GM21717 (cell line): ENCODE measurements around the gene COPS8.

Experiments
- ATAC-seq: cut with Tn5 transposase; IDR thresholded peaks from one replicate; pipeline ENCODE4 v1.9.1; 2021; ENCODE audit warnings: mild to moderate bottlenecking, moderate library complexity; ENCODE audit not compliant: unreplicated experiment

Gene COPS8

DNA sequence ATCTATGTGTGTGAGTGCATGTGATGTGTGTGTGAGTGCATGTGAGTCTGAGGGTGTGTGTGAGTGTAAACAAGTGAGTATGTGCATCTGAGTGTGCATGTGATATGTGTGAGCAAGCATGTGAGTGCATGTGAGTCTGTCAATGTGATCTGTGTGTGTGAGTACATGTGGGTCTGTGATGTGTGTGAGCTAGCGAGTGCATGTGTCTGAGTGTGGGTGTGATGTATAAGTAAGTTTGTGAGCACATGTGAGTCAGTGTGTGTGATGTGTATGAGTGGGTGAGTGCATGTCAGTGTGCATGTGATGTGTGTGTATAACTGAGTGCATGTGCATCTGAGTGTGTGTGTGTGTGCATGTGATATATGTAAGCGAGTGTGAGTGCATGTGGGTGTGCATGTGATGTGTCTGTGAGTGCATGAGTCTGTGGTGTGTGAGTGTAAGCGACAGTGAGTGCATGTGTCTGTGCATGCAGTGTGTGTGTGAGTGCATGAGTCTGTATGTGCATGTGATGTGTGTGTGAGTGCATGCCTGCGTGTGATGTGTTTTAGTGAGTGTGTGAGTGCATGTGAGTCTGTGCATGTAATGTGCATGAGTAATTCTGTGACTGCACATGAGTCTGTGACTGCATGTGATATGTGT lies 44.1 kb downstream of the COPS8 start:
- no peak for ATAC-seq

DNA sequence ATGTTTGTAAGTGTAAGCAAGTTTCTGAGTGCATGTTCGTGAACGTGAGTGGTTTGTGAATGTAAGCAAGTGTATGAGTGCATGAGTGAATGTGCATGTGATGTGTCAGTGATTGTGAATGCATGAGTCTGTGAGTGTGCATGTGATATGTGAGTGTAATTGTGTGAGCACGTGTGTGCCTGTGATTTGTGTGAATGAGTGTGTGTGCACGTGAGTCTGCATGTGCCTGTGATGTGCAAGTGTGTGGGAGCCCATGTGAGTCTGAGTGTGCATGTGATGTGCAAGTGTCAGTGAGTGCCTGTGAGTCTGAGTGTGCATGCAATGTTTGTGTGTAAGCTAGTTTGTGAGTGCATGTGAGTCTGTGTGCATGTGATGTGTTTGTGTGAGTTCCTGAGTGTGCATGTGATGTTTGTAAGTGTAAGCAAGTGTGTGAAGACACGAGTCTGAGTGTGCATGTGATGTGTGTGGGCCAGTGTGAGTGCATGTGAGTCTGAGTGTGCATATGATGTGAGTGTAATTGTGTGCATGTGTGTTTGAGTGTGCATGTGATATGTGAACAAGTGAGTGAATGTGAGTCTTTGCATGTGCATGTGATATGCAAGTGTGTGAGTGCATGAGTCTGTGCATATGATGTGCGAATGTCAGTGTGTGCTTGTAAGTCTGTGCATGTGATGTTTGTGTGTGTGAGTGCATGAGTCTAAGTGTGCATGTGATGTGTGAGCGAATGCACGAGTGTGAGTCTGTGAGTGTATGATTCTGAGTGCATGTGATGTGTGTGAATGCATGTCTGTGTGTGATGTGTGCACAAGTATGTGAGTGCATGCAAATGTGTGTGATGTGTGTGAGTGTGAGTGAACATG lies 45.1 kb downstream of the COPS8 start:
- ATAC-seq = no peak

DNA sequence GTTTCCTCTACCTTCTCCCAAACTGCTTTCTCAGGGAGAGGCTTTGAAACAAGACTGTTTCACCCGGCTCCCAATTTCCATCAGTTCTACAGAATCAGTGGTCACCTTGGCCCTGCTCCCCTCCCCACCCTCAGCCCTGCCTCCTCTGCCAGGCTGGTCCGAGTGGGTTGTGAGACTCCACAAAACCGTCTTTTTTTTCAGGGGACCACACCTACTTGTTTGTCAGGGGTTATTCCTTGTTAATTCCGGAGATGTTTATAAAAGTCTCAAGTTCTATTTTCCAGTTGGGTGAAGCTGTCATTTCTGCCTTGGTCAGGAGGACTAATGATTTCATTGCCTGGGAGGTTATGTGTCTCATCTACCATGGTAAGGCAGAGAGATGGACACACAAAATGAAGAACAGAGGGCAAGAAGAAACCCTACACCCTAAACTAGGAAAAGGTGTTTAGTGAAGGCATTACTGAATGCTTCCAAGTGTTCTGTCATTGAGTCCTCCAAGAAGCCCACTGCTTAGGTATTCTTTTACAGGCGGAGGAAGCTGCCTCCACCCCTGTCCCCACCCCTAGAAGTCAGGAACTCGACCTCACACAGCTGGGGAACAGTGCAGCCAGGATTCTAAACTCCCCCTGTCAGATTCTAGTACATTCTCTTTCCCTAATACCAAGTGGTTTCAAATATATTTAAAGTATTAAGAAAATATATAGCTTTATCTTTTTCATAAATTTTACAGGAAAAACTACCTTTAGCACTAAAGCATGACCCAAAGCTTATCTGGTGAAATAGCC lies 46.3 kb downstream of the COPS8 start:
- no peak for ATAC-seq

DNA sequence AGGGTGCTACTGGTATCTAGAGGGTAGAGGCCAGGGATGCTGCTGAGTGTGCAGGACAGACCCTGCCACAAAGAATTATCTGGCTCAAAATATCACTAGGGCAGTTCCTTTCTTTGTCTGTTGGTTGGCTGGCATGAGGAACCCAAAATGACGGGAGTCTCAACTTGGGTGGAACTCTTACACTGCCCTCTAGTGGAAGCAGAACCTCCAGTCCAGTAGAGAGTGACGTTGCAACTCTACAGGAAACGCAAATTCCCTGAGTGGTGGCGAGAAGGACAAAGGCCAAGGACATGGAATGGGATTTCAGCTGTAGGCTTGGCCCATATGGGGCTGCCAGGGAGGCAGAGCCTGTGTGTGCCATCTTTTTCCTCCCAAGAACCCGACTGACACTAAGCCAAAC lies 47.1 kb downstream of the COPS8 start:
- no peak for ATAC-seq

DNA sequence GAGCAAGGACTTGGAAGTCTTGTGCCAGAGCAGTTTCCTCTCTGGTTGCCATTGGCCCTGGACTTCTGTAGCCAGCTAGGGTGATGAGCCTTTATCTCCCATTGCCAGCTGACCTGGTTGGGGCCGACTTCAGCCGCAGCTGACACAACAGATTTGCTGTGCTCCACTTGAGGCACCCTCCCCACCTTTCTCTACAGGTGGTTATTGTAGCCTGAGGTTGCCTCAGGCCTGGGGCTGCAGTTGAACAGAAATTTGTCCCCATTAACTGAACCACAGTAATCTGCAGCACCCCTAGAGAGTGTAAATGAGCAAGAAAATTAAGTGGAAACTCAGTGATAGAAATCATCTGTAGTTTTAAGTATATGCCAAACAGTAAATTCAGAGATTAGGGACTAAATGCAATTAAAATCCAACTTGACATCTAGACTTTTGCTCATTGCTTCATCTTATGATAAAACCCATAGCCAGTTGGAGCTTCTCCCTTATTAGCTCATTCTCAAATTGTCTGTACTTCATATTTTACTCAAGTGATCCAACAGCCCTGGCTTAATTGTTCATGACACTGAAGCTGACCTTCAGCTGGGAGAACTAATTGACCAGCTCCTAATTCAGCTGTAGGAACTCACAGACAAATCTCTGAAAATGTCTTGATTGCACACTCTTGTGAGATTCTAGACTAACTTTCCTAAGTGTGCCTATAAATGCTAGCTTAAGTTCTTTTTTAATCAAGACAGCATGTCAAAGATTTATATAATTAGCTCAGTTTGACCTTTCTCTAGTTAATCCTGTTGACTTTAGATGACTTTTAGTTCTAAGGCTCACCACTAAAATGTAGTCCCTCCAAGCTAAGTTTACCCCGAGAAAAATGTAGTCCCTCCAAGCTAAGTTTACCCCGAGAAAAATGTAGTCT lies 48.9 kb downstream of the COPS8 start:
- no peak for ATAC-seq

DNA sequence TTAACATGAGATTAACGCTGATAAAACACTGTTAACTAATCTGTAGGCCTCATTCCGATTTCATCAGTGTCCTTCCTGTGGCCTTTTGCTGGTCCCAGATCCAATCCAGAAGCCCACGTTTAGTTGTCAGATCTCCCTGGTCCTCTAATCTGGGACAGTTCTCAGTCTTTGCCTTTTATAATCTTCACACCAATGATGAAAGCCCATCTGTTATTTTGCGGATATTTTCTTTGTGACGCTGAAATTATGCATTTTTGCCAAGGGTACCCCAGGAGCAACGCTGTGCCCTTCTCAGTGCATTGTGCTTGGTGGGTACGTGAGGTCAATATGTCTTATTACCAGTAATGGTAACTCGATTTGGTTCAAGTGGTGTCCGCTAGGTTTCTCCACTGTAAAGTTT lies 51.1 kb downstream of the COPS8 start:
- no peak for ATAC-seq

DNA sequence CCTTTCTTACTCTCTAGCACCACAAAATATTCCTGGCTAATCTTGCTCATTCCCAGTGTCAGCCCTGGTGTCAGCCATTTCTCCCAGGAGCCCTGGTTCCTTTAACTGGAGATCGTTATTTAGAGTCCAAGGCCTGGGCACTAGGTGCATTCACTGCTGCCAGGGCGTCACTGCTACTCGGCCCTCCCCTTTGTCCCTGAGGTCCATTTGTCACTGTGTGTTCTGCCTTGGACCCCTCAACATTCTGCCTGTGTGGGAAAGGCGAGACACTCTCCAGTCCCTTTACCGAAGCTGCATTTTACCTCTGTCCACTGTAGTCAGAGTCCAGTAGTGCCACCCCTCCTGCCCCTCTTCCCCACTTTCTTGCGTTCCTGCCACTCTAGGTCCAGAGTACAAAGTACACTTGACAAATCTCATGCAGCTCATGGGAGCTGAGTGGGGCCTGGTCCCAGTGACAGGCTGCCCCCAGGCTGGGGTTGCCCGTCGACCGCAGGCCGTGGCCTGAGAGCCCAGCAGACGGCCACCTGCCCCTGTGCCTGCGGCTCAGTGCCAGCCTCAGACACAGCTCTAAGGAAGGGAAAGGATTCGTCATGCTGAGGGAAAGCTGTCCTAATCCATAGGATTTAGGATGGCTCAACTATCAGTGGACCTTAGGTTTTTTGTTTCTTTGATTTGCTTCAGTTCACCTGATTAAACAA lies 52.1 kb downstream of the COPS8 start:
- no peak for ATAC-seq

DNA sequence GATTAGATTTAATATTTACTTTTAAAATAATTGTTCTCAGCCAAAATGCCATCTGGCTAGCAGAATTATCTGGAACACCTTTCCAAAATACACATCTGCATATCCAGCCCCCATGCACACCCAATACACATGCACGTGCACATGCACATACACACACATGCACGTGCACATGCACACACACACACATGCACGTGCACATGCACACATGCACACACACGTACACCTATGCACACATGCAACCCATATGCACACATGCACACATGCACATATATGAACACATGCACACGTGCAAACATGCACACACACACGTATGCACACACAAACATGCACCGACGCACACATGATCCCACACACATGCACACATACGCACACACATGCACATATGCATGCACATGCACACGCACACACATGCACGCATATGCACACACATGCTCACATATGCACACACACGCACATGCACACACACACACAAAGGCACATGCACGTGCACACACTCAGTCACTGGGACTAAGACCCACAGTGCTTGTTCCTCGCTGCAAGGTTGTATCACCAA lies 53.5 kb downstream of the COPS8 start:
- ATAC-seq = no peak

DNA sequence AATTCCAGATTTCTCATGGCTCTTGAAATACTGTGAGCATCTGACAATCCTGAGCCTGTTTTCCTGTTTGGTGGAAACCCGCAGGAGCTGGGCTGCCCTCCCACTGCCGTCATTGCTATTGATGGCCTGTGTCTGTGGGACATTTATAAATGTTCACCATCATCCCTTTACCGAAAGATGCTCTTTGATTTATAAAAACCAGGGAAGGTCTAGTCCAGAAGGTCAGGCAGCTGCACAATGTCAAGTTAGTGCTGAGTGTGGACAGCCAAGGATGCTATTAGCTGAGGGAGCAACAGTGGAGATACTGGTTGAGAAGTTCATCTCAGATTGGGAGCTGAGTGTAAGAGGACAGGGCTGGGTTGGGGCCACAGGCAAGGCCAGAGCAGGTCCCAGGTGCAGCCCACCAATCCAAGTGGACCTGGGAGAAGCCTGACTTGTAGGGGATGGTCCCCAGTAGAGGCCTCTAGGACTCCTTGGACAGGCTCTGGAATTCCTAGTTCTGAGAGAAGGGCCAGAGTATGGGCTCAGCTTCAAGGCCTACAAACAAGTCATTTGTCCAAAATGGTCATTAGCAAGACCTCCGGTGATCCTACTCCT lies 55.1 kb downstream of the COPS8 start:
- no peak for ATAC-seq

DNA sequence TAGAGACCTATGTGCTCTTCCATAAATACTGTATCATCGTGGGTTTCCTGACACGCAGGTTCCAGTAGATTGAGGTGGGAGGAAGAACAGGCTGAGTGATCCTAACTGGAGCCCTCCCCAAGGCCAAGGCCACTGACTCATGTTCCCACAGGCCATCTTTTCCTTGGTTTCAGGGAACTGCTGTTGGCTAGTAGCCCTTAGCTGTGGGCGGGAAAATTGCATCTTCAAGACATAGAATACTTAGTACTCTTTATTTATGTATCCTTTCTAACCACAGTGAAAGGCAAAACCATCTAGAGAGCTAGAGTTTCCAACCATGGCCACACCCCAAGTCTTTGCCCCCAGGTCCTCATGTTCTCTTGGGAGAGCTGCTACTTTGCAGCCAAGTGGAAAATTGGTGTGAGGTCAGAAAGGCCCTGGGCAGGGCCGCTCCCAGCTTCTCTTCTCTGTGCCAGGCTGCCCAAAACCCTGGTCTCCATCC lies 55.9 kb downstream of the COPS8 start:
- no peak for ATAC-seq

DNA sequence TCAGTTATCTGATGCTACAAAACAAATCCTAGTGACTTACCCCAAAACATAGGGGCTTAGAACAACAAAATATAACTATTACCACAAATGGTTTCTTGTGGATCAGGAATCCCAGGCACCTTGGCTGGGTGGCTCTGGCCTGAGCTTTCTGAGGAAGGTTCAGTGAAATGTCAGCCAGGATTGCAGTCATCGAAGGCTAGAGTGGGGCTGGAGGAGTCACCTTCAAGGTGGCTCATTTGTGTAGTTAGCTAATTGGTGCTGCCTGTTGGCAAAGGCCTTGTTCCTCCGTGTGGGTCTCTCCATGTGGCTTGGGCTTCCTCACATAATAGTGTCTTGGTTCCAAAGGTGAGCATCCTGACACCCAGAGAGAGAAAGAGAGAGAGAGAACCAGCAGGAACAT lies 57.4 kb downstream of the COPS8 start:
- no peak for ATAC-seq

DNA sequence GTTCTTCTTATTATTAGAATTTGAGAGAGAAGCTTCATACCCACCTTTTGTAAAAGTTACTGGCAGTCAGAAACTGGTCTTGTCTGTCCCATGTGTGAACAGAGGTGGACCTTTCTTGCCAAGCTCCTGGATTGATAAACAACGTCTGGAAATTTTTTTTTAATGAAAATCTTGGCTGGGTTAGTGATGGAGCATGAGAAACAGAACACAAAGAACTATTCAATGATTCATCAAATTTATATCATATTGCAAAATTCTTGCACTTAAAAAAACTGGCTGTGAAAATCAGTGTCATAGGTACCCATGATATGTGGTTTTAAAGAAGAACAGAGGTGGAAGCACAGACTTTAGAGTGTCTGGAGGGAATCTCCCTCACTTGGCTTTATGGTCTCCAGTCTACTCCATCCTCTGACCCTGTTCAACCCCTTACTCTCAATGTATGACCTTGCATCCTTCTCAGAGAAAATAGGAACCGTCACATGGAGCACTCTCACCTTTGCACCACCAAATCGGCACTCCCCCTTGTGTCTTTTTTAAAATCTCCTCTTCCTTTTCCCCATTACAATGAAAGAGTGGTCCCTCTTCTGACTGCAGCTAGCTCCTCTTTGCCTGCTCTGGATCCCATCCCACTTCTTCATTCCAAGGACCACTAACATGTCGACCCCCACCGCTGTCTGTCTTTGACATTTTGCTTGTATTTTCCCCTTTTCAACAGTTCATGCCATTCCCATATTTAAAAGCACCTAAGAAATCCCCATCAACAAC lies 58.2 kb downstream of the COPS8 start:
- ATAC-seq = no peak

DNA sequence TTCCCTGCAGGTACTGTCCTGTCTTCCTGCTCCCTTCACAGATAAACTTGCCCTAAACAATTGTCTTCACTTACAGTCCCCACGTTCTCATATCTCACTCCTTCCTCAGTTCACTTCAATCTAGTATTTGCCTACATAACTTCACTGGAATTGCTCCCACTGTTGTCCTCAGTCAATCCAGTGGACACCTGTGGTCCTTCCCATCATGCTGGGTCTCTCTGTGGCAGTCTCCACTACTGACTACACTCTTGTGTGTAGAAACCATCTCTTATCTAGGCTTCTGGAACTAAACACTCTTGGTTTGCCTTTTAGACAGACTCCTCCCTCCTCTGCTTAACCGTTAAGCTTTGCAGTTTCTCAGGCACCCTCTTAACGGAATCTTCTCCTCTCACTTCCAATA lies 58.8 kb downstream of the COPS8 start:
- ATAC-seq = no peak

DNA sequence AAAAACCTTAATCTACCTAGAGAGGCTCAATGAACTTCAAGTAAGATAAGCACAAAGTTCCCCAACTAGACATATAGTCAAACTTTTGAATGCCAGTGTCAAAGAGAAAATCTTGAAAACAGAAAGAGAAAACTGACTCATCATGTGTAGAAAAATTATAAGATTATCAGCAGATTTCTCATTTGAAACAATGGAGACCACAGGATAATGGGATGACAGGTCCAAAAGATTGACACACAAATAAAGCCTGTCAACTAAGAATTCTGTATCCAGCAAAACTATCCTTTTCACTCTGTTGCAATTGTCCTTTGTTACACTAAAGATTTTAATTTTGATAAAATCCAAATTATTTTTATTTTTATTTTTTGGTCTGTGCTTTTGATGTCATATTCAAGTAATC lies 61.6 kb downstream of the COPS8 start:
- no peak for ATAC-seq

DNA sequence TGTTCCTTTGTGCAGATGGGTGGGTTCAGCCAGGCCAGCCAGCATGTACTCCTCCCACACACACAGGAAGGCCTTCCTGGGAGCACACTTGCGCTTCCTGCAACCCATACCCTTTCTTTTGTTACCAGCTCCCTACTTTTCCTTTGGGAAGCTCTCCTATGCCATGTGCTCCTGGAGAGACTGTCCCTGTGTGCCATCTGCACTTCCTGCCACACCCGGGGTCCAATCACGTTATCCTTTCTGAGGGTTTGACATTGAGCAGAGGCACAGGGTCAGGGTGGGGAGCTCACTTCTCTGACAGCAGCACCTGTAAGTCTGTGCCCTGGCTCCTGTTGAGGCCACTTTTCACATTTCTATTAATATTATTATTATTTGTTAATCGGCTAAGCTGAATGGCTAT lies 62.9 kb downstream of the COPS8 start:
- no peak for ATAC-seq

DNA sequence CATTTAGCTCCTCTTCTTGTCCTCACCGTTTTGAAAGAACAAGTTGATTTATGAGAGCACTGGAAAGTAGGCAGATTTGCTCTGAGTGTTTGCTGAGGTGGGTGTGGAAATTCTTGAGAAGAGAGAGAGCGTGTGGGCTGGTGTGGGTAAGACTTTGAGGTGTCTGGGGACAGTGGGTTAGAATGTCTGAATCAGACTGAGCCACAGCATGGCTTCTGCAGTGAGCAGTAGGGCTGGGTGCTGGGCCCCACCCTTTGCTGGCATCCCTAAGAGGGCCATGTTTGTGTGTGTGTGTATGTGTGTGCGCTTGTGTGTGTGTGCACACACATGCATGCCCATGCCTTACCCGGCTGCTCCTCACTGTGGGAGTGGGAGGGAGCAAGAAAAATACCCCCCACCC lies 63.7 kb downstream of the COPS8 start:
- ATAC-seq = no peak
